IMR-90 (cell line): ENCODE results near the gene CCDC142.

Experiments
- BHLHE40 ChIP-seq: fragments of 150-350 bp; IDR thresholded peaks from 2 replicates; pipeline ENCODE4 v1.6.1; 2016; ENCODE audit warnings: mild to moderate bottlenecking, low read depth, low read length
- CEBPB ChIP-seq: IDR thresholded peaks from 2 replicates; pipeline ENCODE4 v1.6.1; 2012; ENCODE audit warnings: low read depth, low read length, improper control_type of control experiment
- CTCF ChIP-seq: conservative IDR thresholded peaks from 2 replicates; pipeline ENCODE4 v1.5.1; 2012; ENCODE audit warnings: mild to moderate bottlenecking, low read depth, low read length, improper control_type of control experiment
- NFE2L2 ChIP-seq: fragments of 150-350 bp; IDR thresholded peaks from 2 replicates; pipeline ENCODE4 v1.6.1; 2016; ENCODE audit warnings: low read depth, mild to moderate bottlenecking, low read length
- POLR2A ChIP-seq: IDR thresholded peaks from 2 replicates; pipeline ENCODE4 v1.6.1; 2012; ENCODE audit warnings: mild to moderate bottlenecking, low read depth, low read length
- RAD21 ChIP-seq: IDR thresholded peaks from 2 replicates; pipeline ENCODE4 v1.6.1; 2012; ENCODE audit warnings: low read length, improper control_type of control experiment
- RFX5 ChIP-seq: IDR thresholded peaks from 2 replicates; pipeline ENCODE4 v1.8.0; 2012; ENCODE audit warnings: low read depth, mild to moderate bottlenecking, low read length, moderate library complexity

GRCh38 chr2:74512744-74513604 is 30.2 kb upstream of the CCDC142 start:
- TF ChIP-seq CTCF (no peak), RFX5 (no peak), POLR2A (no peak), RAD21 (no peak), BHLHE40 (no peak), NFE2L2 (no peak), CEBPB (no peak)
